GM18519 (cell line): ENCODE results near the gene GPSM1.

ENCODE experiments used
- ATAC-seq: cut with Tn5 transposase; IDR thresholded peaks from one replicate; pipeline ENCODE4 v1.9.1; 2021; ENCODE audit warnings: mild to moderate bottlenecking, moderate library complexity; ENCODE audit not compliant: unreplicated experiment, low FRiP score

GPSM1 gene

DNA sequence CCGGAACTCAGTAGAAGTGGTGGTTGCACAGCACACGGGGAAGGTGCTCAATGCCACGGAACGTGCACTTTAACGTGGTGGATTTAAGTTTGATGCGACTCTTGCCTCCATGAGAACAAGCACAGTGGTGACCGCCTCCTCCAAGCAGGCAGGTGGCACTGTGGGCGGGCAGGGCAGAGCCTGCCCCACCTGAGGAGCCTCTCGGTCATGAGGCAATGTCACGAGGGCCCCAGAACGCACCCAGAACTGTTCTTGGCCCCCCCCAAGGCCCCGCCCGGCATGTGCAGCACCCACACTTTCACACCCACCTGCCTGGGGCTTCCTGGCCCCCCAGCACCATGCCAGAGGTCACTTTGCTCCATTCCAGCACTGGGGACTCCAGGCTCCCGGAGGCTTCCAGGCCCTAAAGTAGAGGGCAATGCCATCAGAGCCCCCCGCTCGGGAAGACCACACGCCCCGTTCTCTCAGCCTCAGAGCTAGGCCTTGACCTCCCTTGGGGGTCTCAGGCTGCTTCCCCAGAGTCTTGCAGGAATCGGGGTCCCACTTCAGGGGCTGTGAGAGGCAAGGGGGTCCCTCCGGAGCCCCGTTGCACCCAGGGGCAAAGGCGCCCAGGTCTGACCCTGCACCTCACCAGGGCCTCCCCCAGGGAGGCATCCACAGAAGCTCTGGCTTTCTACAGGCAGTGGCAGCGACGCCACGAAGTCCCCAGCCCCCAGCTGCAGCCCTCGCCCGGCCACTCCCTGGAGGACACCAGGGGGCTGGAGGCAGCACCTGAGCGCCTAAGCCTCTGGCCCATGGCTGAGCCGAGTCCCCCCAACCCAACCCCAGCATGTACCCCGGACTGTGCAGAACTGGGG, 37.5 kb upstream of the GPSM1 start:
- ATAC-seq = no peak

DNA sequence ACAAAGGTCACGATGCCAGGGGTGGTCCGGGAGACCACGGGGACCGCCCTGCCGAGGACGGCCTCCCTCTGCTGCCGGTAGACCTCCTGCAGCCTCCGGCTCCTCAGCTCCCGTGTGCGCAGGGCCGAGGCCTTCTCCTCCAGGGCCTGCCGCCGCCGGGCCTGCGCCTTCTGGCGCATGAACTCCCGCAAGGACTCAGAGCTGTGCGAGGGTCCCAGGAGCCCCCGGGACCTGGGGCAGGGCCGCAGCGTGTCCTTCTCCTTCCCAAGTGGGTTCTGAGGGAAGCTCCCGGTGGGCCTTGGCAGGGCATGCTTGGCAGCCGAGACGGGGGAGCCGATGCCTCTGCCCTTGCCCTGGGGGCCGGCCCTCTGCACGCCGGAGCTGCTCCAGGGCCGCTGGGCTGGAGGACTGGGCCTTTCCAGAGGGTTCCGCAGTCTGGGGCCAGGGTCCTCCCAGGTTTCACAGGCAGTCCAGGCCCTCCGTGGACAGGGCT, 36.8 kb upstream of the GPSM1 start:
- ATAC-seq = no peak

DNA sequence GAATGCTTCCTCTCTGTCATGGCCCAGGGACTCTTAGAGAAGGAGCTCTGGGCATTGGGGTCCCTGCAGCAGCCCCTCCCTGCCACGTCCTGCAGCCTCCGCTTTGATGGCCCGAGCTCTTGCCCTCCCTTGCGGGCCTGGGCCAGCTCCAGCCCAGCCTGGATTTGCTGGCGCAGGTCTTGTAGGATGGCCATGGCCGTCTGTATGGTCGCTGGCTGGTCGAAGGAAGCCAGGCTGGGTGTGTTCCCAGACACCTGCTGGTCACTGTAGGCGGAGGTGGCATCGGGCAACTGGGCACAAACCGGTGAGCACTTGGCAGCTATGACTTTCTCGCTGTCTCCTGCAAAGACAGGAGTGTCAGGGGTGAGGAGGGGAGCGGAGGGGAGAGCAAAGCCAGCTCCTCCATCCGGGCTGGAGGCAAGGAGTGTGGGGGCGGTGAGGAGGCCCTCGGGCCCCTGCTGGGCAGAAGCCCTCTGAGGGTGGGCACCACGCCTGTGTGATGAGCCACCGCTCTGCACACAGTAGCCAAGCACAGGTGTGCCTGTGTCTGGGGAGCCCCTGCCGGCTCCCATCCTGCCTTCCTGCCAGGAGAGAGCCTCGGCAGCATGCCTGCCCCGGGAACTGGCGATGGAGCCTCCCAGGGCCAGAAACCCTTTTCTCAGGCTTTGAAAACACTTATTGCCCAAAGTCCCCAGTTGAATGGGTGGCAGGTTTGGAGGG, 35.9 kb upstream of the GPSM1 start:
- no peak for ATAC-seq

DNA sequence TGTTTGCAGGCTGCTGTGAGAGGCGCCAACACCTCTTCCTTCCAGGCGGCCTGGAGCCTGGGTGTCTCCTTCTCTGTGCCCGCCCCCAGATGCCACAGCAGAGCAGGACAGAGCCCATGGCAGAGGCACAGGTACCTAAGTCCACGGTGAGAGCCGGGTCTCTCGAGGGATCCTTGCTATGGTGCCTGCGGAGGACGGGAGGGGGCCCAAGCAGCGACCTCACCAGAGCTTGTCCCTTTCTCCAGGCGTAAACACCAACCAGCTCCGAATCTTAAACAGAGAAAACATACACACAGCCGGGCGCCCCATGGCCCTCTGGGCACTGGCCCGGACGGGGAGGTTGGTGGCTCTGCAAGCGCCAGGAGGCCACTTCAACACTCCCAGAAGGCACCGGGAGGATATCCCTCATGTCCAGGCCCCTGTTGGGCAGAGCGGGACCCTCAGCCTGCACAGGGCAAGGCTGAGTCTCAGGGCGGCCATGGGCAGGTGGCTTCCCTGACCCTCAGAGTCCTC, 35.3 kb upstream of the GPSM1 start:
- no peak for ATAC-seq

DNA sequence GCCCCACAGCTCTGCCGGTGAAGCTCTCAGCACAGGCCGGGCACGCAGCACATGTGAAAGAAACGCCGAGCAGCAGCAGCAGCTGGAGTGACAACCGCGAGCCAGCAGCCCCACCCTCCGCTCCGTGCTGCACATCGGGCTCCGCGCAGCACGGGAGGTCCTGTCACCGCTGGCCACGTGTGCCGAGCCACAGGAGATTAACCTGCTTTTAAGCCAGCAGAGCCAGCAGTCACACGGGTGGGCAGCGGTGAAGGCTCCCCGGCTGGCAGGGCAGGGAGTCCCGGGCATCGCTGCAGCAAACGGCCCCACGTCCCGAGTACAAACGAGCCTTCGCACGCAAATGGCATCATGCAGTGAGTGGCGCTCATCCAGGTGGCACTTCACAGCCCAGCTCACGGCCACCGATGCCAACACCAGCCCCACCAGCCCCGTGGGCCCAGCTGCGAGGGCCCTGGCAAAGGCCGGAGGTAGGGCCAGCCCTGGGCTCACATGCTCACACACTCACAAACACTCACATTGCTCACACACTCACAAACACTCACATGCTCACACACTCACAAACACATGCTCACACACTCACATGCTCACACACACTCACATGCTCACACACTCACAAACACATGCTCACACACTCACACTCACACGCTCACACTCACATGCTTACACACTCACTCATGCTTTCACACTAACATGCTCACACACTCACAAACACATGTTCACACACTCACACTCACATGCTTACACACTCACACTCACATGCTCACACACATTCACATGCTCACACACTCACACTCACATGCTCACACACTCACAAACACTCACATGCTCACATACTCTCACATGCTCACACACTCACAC, 34.5 kb upstream of the GPSM1 start:
- ATAC-seq = no peak

DNA sequence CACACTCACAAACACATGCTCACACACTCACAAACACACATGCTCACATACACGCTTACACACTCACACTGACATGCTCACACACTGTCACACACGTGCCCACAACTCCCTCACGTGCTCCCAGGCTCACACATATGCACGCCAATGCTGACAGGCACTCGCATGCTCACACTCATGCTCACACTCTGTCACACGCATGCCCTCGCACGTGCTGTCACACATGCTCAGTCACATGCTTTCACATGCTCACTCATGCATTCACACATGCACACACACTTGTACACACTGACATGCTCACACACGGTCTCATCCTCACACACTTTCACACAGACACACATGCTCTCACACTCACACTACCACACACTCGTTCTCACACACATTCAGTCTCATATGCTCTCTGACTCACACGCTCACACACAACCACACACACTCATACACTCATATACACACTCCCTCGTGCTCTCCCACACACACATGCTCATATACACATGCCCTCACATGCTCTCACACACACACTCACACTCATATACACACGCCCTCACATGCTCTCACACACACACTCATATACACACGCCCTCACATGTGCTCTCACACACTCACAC, 33.8 kb upstream of the GPSM1 start:
- no peak for ATAC-seq

DNA sequence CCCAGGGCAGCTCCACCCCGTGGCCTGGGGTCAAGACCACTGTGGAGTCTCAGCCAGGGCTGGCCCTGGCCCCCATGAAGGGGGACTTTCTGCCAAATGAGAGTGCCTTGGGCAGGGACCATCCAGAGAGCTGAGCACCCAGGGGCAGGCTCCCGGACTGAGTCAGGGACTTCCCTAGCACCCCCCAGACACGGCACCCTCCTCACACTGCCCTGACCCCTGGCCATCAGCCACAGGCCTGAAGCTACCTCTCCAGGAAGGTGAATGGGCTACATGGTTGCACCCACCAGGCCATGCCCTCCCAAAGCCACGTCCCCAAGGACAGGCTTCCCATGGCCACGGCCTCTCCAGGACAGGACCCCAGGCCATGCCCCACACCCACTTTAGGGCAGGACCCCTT, 32.9 kb upstream of the GPSM1 start:
- ATAC-seq = no peak

DNA sequence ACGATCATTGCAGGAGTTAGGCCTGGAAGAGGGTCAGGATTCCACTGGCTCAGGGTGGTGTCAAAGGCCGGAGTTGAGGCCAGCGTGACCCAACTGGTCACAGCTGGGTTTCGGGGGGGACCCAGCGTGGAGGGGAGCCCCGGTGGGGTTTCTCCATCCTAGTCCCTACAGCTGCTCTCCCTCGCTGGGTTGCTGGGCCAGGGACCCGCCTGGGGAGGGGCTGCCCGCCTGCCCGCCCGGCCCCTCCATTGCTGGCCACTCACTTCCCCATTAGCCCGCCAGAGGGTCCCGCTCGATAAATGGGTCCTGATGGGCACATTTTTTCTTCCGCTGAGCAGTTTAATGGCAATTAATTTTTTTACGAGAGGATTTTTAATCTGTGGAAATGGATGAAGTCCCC, 32.3 kb upstream of the GPSM1 start:
- no peak for ATAC-seq

DNA sequence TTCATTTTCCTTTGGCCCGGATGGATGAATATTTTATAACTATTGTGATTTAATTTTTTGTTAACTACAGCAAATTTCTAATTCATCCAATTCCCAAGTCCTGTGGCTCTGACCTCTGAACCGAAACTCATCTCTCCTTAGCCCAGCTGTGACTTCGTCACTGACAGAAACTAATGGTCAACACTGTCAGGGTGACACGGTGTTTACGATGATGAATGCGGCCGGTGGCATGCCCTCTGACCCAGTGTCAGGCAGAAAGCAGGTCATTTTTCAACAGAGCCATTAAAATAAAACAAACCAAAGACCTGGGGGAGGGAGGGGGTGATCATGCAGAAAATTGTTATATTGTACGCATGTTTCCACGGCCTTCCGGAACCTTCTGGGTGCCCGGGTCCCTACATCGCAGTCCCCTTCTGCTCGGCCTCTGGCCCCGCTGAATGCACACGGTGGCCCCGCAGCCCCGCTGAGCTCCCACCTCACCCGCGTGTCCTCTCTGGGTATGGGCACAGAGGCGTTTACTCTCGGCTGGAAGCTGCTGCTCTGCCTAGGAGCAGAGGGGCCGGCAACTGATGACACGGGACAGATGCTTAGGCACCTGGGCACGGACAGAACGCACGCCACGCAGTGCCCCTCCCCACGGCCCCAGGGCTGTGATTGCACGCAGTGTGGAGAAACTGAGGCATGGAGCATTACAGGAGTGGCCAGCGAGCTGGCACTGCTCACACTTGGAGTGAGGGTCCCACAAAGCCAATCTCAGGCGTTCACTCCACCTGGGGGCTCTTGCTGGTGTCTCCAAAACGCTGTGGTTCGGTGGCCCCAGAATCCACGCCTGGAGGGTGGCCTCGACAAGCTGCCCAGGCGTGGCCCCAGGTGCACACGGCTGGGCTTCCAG, 31.6 kb upstream of the GPSM1 start:
- no peak for ATAC-seq

DNA sequence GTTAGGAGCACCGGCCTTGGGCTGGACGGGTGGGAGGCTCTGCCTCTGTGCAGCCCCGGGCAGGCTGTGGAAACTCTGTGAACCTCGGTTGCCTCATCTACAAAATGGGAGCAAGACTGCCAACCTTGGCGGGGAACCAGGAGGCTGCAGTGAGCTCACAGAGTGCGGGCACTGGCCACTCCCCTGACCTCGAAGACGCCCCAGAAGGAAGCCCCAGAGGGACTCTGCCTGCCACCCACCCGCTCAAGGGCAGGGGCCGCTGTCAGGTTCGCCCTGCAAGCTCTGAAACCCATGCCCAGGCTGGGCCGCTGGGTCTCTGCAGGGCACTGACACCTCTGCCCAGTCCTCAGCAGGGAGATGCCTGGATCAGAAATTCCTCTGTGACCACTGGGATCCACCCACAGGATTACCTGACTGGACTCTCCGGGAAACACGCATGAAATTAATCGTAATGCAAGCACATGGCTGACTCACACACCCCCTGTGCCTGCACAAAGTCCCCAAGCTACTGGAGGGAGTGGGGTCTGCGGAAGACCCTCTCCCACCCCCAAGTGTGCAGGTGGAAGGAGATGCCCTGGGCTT, 30.8 kb upstream of the GPSM1 start:
- no peak for ATAC-seq

DNA sequence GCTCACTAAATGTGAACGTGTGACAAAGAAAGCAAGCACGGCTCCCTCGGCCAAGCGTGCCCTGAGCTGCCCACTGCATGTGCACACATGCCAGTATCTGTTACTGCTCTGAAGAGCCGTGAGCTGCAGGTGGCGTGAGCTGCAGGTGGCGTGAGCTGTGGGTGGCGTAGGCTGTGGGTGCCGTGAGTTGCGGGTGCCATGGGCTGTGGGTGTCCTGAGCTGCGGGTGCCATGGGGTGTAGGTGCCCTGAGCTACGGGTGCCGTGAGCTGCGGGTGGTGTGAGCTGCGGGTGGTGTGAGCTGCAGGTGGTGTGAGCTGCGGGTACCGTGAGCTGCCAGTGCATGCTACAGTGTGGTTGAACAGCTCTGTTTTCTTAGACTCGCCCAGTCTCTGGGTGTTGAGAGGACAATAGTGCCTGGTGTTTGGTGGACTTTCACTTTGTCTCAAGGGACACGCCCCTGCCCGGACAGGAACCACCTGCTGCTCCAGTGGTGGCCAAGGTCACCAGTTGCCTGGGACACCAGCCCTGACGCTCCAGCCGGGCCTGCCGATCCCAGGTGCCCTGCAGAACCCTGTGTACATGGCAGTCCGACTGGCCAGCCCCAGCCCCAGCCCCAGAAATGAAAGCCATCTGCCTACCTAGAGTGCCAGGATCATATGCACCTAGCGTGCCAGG, 30.2 kb upstream of the GPSM1 start:
- ATAC-seq = no peak

DNA sequence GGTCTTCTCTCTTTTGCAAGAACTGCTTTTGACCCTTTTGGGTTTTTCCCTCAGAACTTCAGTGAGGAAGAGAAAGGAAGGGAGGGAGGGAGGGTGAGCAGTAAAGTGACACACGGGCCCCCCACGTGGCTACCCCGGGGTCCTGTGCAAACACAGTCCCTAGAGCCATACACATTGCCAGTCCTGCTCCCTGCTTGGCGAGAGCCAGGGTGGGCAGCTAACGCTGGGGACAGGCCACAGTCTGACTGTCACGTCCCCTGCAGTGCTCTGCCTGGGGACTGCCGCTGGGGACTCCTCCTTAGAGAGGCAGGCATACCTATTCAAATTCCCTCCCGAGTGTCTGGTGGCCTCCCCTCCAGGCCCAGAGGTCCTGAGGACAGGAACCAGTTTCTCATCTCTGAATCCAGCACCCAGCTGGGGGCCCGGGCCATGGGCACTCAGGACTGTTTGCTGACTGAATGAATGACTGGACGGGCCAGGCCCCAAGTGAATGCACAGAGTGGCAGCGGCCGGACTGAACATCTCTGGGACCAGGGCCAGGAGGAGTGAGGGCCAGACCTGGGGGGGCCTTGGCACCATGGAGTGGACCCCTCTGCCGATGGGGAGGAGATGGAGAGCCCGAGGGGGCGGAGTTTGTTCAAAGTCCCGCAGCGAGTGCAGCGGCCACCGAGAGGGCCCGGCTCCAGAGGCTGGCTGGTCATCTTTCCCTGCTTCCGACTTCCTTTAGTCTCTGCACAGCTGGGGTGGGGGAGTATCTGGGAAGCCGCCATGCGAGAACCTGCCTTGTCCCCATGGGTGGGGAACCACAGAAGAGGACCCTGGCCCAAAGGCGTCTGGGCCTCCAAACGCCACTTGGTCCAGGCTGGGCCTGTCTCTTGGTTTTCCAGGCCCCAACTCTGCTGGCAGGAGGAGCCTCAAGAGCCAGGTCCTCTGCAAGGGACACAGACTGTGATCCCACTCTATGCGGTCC, 29.3 kb upstream of the GPSM1 start:
- ATAC-seq = no peak

DNA sequence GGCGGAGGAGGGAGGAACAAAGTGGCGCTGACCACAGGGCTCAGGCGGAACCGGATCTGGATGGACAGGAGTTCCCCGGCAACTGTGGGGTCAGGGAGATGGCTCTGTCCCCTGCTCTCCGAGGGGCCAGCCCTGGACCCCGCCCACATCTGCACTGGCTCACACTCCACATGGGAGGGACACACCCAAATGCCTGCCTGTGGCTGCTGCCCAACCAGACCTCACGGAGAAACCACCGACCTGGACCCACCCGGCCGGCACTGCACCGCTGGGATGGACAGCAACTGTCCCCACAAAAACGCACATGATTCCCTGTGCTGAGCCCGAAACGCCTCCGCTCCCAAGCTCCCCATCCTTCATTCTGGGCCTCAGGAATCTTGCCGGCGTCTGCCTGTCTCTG, 28.2 kb upstream of the GPSM1 start:
- no peak for ATAC-seq

DNA sequence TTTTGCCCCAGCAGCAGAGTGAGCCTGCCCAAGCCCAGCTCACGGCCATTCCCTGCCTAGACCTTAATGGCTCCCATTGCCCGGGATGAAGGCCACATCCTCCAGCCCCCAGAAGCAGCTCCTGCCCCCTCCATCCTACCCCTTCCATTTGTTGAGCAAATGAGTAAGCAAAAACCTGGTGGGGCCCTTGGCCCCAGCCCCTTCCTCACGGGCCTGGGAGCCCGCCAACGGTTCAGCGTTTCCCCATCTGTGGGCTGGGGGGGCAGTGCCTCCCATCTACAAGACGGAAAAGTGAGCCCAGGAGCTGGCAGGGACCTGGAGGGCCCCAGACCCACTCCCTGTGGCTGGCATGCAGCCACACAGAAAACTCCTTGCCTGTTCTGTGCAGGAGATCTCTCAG, 27.8 kb upstream of the GPSM1 start:
- no peak for ATAC-seq

DNA sequence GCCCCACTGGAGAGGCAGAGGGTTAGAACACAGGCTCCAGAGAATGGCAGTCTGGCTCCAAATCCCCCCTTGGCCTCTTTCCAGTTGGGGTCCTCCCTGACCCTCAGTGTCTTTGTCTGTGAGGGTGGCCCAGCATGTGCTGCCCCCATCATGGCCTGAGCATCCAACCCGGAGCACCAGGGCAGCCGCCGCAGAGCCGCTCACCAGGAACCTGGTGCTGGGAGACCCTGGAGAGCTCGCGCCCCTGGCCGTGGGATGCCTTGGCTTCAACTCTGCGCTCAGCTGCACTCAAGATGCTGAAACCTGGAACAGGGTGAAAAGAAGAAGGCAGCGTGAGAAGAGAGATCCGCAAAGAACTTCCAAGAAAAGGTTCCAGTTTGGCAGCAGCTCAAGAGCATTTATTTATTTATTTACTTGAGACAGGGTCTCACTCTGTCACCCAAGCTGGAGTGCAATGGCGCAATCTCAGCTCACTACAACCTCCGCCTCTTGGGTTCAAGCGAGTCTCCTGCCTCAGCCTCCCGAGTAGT, 27.3 kb upstream of the GPSM1 start:
- no peak for ATAC-seq

DNA sequence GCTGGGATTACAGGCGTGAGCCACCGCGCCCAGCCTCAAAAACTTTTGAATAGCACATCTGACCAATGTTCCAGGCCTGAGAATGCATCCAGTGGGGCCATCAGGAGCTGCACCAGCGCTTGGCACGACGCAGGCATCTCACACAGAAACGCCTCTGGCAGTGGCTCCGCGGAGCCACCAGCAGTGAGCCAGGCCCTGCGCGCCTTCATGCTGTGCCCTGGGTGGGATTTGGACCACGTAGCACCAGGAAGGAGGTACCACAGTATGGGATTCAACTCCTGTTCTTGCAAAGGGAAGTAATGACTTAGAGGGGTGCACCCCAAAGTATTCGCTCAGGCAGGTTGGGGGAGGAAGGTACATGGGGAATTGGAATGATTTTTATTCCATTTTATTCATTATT, 26.5 kb upstream of the GPSM1 start:
- no peak for ATAC-seq

DNA sequence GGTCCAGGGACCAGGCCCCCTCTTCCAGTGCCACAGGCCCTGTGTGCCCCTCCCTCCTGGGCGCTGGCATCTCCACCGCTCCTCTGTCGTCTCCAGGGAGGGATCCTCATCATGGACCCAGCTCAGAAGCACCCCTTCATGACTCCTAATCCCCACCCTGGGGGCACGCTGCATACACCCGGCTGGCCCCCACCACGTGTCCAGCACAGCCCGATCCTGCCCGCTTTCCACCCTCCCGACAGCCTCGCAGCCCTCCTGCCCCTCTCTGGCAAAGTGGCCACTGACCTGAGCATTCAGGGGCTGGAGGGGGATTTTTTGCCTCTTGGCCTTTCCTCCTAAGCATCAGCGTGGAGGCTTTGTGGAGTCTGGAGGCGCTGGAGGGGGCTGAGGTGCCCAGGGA, 24.8 kb upstream of the GPSM1 start:
- ATAC-seq = no peak
